Upper lobe of left lung (tissue), 6 donors: Measurements from ENCODE around the gene SDR39U1. TPM values are rescaled to one million over a fixed set of nuclear protein-coding genes. Genes with fewer than 3 reads are reported as not detected.

ENCODE experiments used
- ATAC-seq, 2 donors: fragments of 200-7000 bp; cut with Tn5 transposase; one replicate each; pipeline ENCODE4 v1.9.1; 2022; ENCODE audit warnings: mild to moderate bottlenecking in 2 of 2, moderate library complexity in 2 of 2; ENCODE audit not compliant: low FRiP score in 2 of 2
- DNase-seq, 2 donors: peaks; one replicate each; pipeline ENCODE4 v3.0.0-alpha.2; 2019 to 2020
- H3K27ac ChIP-seq, 4 donors: fragments of 200-600 bp; sonication (generic); one replicate each; pipeline ENCODE4 v1.5.1; 2016 to 2019
- H3K27me3 ChIP-seq, 4 donors: fragments of 200-600 bp; sonication (generic); one replicate each; pipeline ENCODE4 v1.5.1; 2017 to 2019
- H3K36me3 ChIP-seq, 4 donors: fragments of 200-600 bp; sonication (generic); one replicate each; pipeline ENCODE4 v1.5.1; 2016 to 2019
- H3K4me1 ChIP-seq, 4 donors: fragments of 200-600 bp; sonication (generic); one replicate each; pipeline ENCODE4 v1.5.1; 2018 to 2019
- H3K4me3 ChIP-seq, 4 donors: fragments of 200-600 bp; sonication (generic); one replicate each; pipeline ENCODE4 v1.5.1; 2017 to 2019; ENCODE audit warnings: mild to moderate bottlenecking in 2 of 4, moderate library complexity in 1 of 4
- H3K9me3 ChIP-seq, 4 donors: fragments of 200-600 bp; sonication (generic); one replicate each; pipeline ENCODE4 v1.5.1; 2018 to 2019
- EP300 ChIP-seq, 4 donors: sonication (generic); formaldehyde crosslinking; IDR thresholded peaks; one replicate each; pipeline ENCODE4 v1.5.1; 2017; ENCODE audit warnings: antibody characterized with exemption in 4 of 4, control low read depth in 2 of 4
- POLR2A ChIP-seq, 4 donors: fragments of 450-650 bp; IDR thresholded peaks; one replicate each; pipeline ENCODE4 v1.5.1; 2016 to 2017; ENCODE audit warnings: antibody characterized with exemption in 4 of 4, mild to moderate bottlenecking in 2 of 4
- POLR2AphosphoS5 ChIP-seq, 2 donors: sonication (generic); formaldehyde crosslinking; IDR thresholded peaks; one replicate each; pipeline ENCODE4 v1.5.1; 2017; ENCODE audit warnings: antibody characterized with exemption in 2 of 2
- WGBS, 2 donors: methylation state at CpG; one replicate each; pipeline ENCODE4 v1.1.5; 2017 to 2018; 5-methylcytosine and 5-hydroxymethylcytosine counted together
- total RNA-seq, 6 donors: library from RNA; depleted of rRNA in 4 of 6; stranded (reverse); fragments of >200 nt in 4 of 6; gene quantifications; one replicate each; pipeline versions ENCODE4 v1.1.0 to v1.2.1, GENCODE V29; 2016 to 2021
- TF ChIP-seq, protein P1 (sequence below), 6 experiments: fragments of 450-650 bp in 4 of 6; fragments of 200-600 bp in 2 of 6; sonication (generic) in 2 of 6; IDR thresholded peaks; one replicate each; pipeline ENCODE4 v1.5.1; 2016 to 2019; ENCODE audit warnings: antibody characterized with exemption in 6 of 6
- donor health status: DM: no; HTN: no; CAD: no; lungs with moderate emphysema.
- donor health status: DM: no; HTN: yes; CAD: no; lungs with severe emphysema.

The SDR39U1 gene
- total RNA-seq, 6 donors from 2014 or later = 34.9 to 88.0 (median 52.6) TPM

DNA sequence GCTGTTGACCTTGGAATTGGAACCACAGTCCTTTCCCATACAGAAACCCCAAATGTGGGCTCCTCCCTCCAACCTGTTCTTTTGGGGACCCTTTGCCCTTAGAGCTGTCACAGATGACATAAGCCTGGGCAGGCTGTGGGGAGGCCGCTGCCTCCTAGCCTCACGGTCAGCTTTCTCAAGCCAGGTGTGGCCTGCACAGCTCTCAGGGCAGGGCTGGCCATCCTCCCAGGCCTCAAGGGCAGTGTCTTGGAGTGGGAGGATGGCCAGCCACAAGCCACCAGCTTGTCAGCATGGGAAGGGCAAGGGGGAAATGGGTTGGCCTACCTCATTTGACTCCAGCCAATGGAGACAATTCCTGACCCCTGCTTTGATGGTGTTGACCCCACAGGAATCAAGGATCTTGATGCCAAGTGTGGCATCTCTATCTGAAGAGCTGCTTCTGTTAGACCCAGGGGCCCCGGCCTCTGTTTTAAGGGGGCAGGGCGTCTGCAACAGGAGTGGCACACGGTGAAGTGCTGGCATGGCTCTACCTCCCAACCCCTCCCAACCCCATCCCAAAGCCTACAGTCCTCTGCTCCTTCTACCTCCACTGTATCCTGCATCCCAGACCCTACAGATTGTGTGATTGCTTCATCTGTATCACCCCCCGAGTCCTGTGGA is 24.6 kb downstream of the SDR39U1 start:
- Histone ChIP-seq H3K27me3 (no peaks in the 10 kb centered on the region), H3K4me3 (no peak overlapping the region), H3K36me3 (peaks cover 0 to 28% (median 13%) of the 10 kb centered on the region in 4 donors), H3K27ac (no peak overlapping the region), H3K9me3 (no peaks in the 10 kb centered on the region), H3K4me1 (peaks cover 2 to 10% (median 5%) of the 10 kb centered on the region in 4 donors)
- DNase-seq = no peak
- ATAC-seq = no peak
- TF ChIP-seq POLR2A (IDR thresholded peaks at IDR 0.05) = no peak
- TF ChIP-seq, protein P1, sequence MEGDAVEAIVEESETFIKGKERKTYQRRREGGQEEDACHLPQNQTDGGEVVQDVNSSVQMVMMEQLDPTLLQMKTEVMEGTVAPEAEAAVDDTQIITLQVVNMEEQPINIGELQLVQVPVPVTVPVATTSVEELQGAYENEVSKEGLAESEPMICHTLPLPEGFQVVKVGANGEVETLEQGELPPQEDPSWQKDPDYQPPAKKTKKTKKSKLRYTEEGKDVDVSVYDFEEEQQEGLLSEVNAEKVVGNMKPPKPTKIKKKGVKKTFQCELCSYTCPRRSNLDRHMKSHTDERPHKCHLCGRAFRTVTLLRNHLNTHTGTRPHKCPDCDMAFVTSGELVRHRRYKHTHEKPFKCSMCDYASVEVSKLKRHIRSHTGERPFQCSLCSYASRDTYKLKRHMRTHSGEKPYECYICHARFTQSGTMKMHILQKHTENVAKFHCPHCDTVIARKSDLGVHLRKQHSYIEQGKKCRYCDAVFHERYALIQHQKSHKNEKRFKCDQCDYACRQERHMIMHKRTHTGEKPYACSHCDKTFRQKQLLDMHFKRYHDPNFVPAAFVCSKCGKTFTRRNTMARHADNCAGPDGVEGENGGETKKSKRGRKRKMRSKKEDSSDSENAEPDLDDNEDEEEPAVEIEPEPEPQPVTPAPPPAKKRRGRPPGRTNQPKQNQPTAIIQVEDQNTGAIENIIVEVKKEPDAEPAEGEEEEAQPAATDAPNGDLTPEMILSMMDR (IDR thresholded peaks at IDR 0.05) = no peak
- WGBS, 2 donors = 65 to 76% methylated on average over 6 of the region's 6 CpGs

DNA sequence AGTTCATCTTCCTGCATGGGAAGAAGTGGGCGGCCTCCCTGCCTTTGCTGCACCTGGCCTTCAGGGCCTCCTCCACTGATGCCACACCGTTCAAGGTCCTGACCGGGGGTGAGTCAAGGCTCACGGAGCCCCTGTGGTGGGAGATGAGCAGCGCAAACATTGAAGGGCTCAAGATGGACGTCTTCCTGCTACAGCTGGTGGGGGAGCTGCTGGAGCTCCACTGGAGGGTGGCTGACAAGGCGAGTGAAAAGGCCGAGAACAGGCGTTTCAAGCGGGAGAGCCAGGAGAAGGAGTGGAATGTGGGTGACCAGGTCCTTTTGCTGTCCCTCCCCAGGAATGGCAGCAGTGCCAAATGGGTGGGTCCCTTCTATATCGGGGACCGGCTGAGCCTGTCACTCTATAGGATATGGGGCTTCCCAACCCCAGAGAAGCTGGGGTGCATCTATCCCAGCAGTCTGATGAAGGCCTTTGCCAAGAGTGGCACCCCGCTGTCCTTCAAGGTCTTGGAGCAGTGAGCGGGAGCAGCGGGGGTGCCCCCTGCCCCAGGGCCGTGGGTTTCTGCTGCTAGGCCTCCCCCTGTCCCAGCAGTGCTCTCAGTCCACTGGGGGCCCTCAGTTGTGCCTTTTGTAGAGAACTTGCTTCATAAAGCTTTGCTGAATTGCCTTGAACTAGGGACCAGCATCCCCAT is 25.5 kb downstream of the SDR39U1 start:
- H3K9me3 ChIP-seq = no peaks in the 10 kb centered on the region
- TF ChIP-seq POLR2AphosphoS5 (IDR thresholded peaks at IDR 0.05) (no peak), POLR2A (IDR thresholded peaks at IDR 0.05) (no peak)
- TF ChIP-seq, protein P1 (IDR thresholded peaks at IDR 0.05) = no peak
- peaks cover 2 to 10% (median 5%) of the 10 kb centered on the region in 4 donors for H3K4me1 ChIP-seq
- H3K27ac ChIP-seq = no peak overlapping the region
- no peaks in the 10 kb centered on the region for H3K27me3 ChIP-seq
- no peak overlapping the region for H3K4me3 ChIP-seq
- peak in 1 of 2 donors; percentile 56 for DNase-seq
- ATAC-seq = no peak
- 84% methylated on average over 10 to 16 of the region's 16 CpGs for WGBS, 2 donors
- peaks cover 0 to 35% (median 15%) of the 10 kb centered on the region in 4 donors for H3K36me3 ChIP-seq

DNA sequence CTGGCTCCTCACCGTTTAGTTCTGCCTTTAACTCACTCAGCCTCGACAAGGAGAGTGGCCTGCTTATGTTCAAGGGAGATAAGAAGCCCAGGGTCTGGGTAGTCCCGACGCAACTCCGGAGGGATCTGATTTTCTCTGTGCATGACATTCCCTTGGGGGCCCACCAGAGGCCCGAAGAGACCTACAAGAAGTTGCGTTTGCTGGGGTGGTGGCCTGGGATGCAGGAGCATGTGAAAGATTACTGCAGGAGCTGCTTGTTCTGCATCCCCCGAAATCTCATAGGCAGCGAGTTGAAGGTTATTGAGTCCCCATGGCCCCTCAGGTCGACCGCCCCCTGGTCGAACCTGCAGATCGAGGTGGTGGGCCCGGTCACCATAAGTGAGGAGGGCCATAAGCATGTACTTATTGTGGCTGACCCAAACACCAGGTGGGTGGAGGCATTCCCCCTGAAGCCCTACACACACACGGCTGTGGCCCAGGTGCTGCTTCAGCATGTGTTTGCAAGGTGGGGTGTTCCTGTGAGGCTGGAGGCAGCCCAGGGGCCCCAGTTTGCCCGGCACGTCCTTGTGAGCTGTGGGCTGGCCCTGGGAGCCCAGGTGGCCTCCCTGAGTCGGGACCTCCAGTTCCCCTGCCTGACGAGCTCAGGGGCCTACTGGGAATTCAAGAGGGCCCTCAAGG is 26.2 kb downstream of the SDR39U1 start:
- Histone ChIP-seq H3K36me3 (peaks cover 0 to 36% (median 15%) of the 10 kb centered on the region in 4 donors), H3K27ac (no peak overlapping the region), H3K4me1 (peaks cover 2 to 10% (median 5%) of the 10 kb centered on the region in 4 donors), H3K4me3 (no peak overlapping the region), H3K27me3 (no peaks in the 10 kb centered on the region), H3K9me3 (no peaks in the 10 kb centered on the region)
- ATAC-seq = no peak
- peak in 1 of 2 donors; percentile 70 for DNase-seq
- TF ChIP-seq, protein P1 (IDR thresholded peaks at IDR 0.05) = no peak
- TF ChIP-seq POLR2AphosphoS5 (IDR thresholded peaks at IDR 0.05) (no peak), POLR2A (IDR thresholded peaks at IDR 0.05) (no peak), EP300 (IDR thresholded peaks at IDR 0.05) (no peak)
- WGBS, 2 donors = 77 to 81% methylated on average over 8 to 16 of the region's 19 CpGs

DNA sequence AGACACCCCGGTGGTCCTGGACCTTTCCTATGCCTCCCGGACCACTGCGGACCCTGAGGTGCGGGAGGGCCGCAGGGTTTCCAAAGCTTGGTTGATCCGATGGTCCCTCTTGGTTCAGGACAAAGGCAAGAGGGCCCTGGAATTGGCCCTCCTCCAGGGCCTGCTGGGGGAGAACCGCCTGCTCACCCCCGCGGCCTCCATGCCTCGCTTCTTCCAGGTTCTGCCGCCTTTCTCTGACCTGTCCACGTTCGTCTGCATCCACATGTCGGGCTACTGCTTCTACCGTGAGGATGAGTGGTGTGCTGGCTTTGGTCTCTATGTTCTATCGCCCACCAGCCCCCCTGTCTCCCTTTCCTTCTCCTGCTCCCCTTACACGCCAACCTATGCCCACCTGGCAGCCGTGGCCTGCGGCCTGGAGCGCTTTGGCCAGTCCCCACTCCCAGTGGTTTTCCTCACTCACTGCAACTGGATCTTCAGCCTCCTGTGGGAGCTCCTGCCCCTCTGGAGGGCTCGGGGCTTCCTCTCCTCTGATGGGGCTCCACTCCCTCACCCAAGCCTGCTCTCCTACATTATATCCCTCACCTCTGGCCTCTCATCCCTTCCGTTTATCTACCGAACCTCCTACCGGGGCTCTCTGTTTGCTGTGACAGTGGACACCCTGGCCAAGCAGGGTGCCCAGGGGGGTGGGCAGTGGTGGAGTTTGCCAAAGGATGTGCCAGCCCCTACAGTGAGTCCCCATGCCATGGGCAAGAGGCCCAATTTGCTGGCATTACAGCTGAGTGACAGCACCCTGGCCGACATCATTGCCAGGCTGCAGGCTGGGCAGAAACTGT is 26.9 kb downstream of the SDR39U1 start:
- Histone ChIP-seq H3K27ac (no peak overlapping the region), H3K4me3 (no peak overlapping the region), H3K27me3 (no peaks in the 10 kb centered on the region), H3K9me3 (no peaks in the 10 kb centered on the region), H3K4me1 (peaks cover 2 to 10% (median 5%) of the 10 kb centered on the region in 4 donors), H3K36me3 (peaks cover 0 to 41% (median 16%) of the 10 kb centered on the region in 4 donors)
- 89 to 90% methylated on average over 24 to 25 of the region's 25 CpGs for WGBS, 2 donors
- DNase-seq (peak; percentile 8 to 52), ATAC-seq (no peak)
- TF ChIP-seq EP300 (IDR thresholded peaks at IDR 0.05) (no peak), POLR2A (IDR thresholded peaks at IDR 0.05) (no peak), POLR2AphosphoS5 (IDR thresholded peaks at IDR 0.05) (no peak)
- TF ChIP-seq, protein P1 (IDR thresholded peaks at IDR 0.05) = no peak
